ENCODE measurements around the gene SMIM35.

Gene SMIM35

DNA sequence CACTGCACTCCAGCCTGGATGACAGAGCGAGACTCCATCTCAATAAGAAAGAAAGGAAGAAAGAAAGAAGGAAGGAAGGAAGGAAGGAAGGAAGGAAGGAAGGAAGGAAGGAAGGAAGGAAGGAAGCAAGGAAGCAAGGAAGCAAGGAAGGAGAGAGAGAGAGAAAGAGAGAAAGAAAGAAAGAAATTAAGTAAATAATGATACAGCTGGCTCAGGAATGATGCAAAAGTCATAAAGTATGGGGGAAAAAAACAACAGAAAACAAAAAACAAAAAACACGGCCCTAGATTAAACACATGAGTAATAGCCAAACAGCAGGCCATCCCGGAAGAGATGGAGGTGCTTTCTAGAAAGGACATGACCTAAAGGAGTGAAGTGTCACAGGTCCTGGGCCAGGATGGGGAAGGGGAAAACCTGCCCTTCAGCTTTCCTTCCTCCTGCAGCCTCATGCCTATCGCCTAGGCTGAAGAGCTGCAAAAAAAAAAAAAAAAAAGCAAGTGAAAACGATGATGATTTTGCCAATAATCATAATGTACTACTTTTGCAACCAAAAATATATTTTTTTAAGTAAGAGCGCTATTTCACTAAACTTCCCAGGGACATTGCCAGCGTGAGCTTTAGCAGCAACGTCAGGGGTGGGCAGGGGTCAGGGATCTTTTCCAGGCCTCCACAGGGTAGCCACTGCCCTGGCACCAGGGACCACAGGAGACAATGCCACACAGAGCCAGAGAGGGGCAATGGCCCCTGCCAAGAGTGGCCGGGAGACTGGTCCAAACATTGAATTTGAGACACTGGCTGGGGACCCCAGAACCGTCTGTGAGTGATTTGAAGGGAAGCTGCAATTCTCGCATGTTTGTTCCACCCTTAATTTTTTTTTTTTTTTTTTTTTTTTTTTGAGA lies 38.0 kb downstream of the SMIM35 start:
- Histone ChIP-seq H3K27ac (replicated peaks) (no peak overlapping the region), H3K4me3 (replicated peaks; ENCODE audit: insufficient read depth, low read length) (no peak overlapping the region), H3K27me3 (ENCODE audit: insufficient read depth, poor library complexity, severe bottlenecking) (no peaks in the 10 kb centered on the region)
- DNase-seq (ENCODE audit: low read depth in 1 of 2, low spot score in 1 of 2): no peak
- TF ChIP-seq GABPA (IDR thresholded peaks at IDR 0.05; ENCODE audit: low read depth) (no peak), POLR2AphosphoS5 (IDR thresholded peaks at IDR 0.05; ENCODE audit: low read depth) (no peak), SPI1 (IDR thresholded peaks at IDR 0.05; ENCODE audit: borderline replicate concordance, low read depth) (no peak)
- TF ChIP-seq, protein P1, sequence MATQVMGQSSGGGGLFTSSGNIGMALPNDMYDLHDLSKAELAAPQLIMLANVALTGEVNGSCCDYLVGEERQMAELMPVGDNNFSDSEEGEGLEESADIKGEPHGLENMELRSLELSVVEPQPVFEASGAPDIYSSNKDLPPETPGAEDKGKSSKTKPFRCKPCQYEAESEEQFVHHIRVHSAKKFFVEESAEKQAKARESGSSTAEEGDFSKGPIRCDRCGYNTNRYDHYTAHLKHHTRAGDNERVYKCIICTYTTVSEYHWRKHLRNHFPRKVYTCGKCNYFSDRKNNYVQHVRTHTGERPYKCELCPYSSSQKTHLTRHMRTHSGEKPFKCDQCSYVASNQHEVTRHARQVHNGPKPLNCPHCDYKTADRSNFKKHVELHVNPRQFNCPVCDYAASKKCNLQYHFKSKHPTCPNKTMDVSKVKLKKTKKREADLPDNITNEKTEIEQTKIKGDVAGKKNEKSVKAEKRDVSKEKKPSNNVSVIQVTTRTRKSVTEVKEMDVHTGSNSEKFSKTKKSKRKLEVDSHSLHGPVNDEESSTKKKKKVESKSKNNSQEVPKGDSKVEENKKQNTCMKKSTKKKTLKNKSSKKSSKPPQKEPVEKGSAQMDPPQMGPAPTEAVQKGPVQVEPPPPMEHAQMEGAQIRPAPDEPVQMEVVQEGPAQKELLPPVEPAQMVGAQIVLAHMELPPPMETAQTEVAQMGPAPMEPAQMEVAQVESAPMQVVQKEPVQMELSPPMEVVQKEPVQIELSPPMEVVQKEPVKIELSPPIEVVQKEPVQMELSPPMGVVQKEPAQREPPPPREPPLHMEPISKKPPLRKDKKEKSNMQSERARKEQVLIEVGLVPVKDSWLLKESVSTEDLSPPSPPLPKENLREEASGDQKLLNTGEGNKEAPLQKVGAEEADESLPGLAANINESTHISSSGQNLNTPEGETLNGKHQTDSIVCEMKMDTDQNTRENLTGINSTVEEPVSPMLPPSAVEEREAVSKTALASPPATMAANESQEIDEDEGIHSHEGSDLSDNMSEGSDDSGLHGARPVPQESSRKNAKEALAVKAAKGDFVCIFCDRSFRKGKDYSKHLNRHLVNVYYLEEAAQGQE (IDR thresholded peaks at IDR 0.05; ENCODE audit: insufficient replicate concordance, low read depth): no peak
- TF ChIP-seq, protein P2, sequence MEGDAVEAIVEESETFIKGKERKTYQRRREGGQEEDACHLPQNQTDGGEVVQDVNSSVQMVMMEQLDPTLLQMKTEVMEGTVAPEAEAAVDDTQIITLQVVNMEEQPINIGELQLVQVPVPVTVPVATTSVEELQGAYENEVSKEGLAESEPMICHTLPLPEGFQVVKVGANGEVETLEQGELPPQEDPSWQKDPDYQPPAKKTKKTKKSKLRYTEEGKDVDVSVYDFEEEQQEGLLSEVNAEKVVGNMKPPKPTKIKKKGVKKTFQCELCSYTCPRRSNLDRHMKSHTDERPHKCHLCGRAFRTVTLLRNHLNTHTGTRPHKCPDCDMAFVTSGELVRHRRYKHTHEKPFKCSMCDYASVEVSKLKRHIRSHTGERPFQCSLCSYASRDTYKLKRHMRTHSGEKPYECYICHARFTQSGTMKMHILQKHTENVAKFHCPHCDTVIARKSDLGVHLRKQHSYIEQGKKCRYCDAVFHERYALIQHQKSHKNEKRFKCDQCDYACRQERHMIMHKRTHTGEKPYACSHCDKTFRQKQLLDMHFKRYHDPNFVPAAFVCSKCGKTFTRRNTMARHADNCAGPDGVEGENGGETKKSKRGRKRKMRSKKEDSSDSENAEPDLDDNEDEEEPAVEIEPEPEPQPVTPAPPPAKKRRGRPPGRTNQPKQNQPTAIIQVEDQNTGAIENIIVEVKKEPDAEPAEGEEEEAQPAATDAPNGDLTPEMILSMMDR (IDR thresholded peaks at IDR 0.05; ENCODE audit: insufficient read depth, low read length): no peak

DNA sequence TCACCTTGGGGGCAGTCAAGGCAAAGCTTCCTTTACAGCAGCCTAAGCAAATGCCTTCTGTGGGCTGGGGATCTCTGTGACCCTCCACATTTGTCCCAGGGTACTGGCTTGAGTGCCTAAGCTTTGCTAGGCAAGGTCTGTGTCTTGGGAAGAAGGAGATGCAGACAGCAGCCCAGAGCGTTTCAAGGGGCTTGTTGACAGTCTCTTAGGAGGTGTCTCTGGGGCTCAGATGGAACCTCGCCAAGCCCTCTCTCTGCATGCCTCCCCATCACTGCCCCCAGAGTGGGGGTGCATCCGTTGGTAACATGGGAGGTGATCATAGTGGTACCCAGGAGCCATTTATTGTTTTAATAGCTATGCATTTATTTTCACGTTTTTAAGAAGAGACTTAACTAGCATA lies 39.0 kb downstream of the SMIM35 start:
- no peak overlapping the region for H3K4me3 ChIP-seq (replicated peaks; ENCODE audit: insufficient read depth, low read length)
- DNase-seq (ENCODE audit: low read depth in 1 of 2, low spot score in 1 of 2): no peak
- H3K27ac ChIP-seq (replicated peaks): no peak overlapping the region
- TF ChIP-seq SPI1 (IDR thresholded peaks at IDR 0.05; ENCODE audit: borderline replicate concordance, low read depth): no peak
- no peak for TF ChIP-seq POLR2AphosphoS5 (IDR thresholded peaks at IDR 0.05; ENCODE audit: low read depth)
- TF ChIP-seq GABPA (IDR thresholded peaks at IDR 0.05; ENCODE audit: low read depth): no peak
- TF ChIP-seq, protein P2 (IDR thresholded peaks at IDR 0.05; ENCODE audit: insufficient read depth, low read length): no peak
- TF ChIP-seq, protein P1 (IDR thresholded peaks at IDR 0.05; ENCODE audit: insufficient replicate concordance, low read depth): no peak
- H3K27me3 ChIP-seq (ENCODE audit: insufficient read depth, poor library complexity, severe bottlenecking): no peaks in the 10 kb centered on the region

DNA sequence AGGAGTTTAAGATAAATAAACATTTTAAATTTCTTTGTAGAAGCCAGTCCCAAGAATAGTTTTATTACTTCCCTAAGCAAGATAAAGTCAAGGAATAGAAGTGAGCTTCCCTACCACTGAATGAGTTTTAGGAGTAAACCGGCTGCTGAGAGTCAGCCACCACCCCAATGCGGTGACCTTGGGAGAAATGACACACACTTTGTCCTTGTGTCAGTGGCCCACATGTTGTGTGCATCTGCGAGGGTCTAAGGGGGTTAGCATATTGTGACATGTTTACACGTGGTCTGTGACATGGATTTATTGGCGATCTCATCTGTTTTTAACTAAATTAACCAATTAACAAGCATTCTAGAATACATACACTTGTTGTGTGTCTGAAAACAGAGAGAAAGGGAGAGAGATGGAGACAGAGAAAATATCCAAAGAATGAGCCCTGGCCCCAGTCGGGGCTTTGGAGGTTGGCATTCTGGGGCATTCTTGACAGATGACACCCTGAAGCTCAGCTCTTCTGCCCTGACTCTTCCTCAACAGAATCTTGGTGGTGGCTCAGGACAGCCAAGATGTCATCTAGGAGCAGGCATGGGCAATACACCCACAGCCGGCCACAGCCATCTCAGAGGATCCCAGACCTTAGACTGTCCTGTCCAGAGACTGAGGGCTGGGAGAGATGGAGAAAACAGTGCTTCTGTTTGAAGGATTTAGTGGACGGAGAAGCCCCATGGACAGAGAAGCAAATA lies 39.6 kb downstream of the SMIM35 start:
- Histone ChIP-seq H3K27ac (replicated peaks) (no peak overlapping the region), H3K4me3 (replicated peaks; ENCODE audit: insufficient read depth, low read length) (no peak overlapping the region), H3K27me3 (ENCODE audit: insufficient read depth, poor library complexity, severe bottlenecking) (no peaks in the 10 kb centered on the region)
- DNase-seq (ENCODE audit: low read depth in 1 of 2, low spot score in 1 of 2): no peak
- TF ChIP-seq SPI1 (IDR thresholded peaks at IDR 0.05; ENCODE audit: borderline replicate concordance, low read depth): no peak
- TF ChIP-seq, protein P1 (IDR thresholded peaks at IDR 0.05; ENCODE audit: insufficient replicate concordance, low read depth): no peak
- no peak for TF ChIP-seq POLR2AphosphoS5 (IDR thresholded peaks at IDR 0.05; ENCODE audit: low read depth)
- TF ChIP-seq, protein P2 (IDR thresholded peaks at IDR 0.05; ENCODE audit: insufficient read depth, low read length): no peak
- no peak for TF ChIP-seq GABPA (IDR thresholded peaks at IDR 0.05; ENCODE audit: low read depth)

Measured in HL-60 (cell line).